Right forelimb (tissue), 1 donor: Measurements from ENCODE around the gene CA12.

Experiments used
- DNase-seq: peaks from one replicate; pipeline ENCODE4 v3.0.0-alpha.2; 2018

The CA12 gene

DNA sequence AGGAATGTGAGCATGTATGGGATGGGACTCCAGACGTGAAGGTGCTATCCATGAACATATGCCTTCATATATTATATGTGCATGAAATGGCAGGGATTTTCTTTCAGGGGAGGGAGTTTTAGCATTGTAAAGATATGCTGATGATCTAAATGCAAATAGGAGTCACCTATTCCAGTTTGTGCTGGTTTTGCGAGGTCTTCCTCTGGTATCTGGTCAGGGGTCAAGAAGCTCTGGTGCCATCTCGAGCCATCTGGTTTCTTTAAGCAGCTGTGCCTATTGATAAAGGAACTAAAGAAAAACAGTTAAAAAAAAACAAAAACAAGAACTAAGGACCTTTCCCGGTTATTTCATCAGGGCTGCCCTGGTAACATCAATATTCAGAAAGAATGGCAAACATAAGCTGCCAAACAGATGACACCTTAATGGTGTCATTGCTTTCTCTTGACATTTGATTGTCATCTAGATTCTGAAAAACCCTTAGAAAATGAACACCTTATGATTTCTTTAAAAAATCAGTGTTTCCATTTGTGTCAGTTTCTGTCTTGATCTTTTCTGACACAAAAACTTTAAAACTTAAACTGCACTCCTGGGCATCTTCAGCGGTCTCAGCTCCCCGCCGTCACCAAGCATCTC lies 81.6 kb downstream of the CA12 start:
- no peak for DNase-seq

DNA sequence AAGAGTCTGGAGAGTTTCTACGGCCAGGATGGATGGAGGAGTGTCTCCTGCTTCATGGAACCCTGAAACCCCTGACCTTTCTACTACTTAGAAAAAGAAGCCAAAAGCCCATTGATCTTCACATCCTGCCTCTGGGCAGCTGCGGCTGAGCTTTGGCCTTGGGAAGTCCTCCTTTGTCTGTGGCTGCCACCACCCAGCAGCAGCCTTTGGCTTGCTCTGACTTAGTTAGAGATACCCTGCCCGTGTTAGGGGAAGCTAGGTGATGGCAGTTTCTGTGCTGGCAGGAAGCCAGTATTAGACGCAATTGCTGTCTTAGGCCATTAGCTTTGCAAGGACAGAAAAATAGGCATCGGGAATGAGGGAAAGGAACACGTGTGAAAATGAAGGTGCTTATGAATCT lies 85.5 kb downstream of the CA12 start:
- DNase-seq, result no peak

DNA sequence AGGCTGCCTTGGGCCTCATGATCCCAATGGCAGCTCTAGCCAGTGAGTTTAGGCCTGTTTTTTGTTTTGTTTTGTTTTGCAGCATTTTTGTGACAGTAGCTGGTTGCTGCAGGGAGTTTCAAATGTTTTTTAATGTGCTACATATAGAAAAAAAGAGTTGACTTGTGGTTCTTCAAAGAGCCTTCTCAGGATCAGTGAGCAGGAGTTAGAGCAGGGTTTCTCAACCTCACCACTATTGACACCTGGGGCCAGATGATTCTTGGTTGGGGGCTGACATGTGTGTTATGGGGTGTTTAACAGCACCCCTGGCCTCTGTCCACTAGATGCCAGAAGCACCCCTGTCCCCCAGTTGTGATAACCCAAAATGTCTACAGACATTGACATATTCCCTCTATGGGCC lies 86.3 kb downstream of the CA12 start:
- DNase-seq, result no peak

DNA sequence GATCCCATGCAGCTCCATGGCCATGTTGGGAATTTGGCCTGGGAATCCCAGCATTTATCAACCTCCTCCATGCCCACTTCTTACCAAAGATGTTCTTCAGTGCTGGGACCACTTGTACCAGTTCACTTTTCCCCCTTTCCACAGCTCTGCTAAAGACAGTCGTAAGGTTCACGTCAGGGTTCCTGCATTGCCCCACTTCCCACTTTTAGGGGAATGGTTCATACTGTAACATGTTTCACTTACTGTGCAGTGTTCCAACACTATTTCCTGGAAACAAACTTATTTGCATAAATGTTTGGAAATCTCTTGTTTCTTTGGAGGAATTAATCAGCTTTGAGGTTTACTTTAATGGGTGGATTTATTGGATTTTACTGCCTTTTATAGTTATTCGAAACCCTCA lies 87.3 kb downstream of the CA12 start:
- DNase-seq, result no peak

DNA sequence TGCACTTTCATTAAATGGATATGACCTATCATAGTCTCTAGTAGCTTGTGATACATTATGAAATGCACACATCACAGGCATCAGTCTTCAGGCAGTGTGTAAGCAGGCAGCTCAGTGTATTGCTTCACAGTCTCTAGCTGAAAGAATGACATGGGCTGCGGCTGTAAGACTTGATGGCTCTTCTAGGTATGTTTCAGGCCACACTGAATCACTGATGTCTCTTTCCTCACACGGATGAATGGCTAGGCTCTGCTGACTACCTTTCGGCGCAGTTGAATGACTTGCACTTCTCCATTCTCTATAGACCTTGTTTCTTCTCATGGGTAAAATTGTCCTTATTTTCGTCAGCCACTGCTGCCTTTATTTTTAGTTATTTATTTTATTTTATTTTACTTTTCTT lies 88.9 kb downstream of the CA12 start:
- DNase-seq, result no peak

DNA sequence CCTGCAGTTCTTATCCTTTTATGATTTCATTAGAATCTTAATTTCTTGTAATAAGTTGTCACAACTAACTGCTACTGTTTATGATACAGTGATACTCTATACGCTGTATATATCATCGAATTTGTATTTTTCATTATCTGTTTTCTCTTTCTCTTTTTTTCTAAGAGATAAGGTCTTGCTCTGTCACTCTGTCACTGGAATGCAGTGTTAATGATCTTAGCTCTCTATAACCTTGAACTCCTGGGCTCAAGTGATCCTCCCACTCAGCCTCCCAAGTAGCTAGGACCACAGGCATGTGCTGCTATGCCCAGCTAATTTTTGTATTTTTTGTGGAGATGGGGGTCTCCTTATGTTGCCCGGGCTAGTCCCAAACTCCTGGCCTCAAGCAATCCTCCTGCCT lies 89.4 kb downstream of the CA12 start:
- no peak for DNase-seq

DNA sequence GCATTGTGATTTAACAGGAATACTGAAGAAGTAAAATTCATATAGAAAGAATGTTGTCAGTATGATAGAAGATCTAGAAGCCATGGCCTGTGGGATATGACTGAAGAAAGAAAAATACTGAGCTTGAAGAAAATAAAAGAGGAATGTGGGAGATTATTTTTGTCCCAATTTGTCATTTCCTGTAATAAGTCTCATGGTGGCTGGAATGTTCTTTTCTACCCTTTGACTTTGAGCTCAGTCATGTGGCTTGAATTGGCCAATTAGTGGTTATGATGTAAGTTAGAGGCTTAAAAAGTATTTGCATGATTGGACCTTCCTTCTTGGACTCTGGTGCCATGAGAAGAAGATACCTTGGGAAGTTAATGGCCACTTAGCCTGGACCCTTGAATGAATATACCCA lies 90.1 kb downstream of the CA12 start:
- DNase-seq, result no peak

DNA sequence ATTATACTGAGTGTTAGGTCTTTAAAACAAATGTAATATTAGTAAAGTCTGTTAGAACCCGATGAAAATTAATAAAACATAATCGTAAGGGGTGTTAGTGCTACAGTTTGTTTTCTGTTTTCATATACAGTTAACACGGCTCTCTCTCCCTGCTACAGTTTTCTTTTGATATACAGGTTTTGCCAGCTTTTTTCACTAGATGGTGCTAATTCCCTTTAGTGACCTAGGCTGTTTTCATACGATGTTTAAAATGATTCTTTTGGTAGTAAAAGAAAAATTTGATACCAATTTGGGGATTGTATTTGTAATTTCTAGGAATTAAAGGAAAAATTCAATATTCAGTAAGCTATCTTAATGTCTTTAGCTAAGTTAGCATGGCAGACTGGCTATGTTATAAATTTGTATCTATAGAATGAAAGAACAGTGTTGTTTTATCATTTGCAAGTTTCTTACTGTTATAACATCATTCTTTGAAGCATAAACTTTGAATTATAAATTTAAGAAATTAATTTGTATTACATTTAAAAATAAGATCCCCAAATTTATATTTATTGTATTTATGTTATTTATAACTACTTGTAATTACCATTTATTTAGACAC lies 92.8 kb downstream of the CA12 start:
- no peak for DNase-seq

DNA sequence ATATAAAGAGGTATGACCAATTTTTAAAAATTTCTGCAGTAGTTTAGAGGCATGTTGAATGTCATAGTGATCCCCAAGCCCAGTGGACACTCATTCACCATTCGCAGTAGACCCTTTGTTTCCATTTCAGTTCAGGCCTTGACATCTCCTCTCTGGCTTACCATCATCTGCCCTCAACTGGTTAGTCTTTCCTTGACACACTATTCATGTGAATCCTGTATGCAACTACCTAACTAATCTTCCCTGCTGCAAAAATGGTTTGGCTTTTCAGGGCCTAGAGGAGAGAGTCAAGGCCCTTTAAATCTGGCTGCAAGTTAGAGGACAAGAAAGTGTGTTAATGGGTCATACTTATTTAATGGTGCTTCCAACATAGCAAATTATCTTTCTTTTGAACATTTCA lies 93.3 kb downstream of the CA12 start:
- no peak for DNase-seq

DNA sequence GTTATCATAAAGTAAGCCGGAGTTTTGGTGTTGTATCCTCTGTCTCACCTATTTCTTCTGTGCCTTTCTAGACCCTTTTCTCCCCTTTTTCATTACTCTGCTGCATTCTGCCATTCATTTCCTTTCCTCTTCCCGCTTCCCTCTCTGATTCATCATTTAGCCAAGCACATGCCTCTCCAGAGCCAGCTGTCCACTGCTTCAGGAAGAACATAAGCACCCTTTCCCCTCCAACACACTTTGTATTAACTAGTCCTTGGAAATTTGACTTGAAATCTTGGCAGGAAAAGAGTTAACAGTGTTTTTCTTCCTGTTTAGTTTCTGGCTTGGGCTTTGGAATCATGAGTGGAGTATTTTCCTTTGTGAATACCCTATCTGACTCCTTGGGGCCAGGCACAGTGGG lies 94.5 kb downstream of the CA12 start:
- no peak for DNase-seq

DNA sequence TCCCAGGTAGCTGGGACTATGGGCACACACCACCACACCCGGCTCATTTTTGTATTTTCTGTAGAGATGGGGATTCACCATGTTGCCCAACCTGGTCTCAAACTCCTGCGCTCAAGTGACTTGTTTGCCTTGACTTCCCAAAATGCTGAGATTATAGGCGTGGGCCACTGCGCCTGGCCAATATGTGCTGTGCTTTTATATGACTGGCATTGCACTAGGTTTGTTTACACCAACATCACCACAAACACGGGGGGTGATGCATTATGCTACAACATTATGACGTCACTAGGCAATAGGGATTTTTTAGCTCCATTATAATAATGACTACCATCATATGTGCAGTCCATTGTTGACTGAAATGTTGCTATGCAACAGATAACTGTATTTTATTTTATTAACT lies 97.3 kb downstream of the CA12 start:
- DNase-seq, result no peak

DNA sequence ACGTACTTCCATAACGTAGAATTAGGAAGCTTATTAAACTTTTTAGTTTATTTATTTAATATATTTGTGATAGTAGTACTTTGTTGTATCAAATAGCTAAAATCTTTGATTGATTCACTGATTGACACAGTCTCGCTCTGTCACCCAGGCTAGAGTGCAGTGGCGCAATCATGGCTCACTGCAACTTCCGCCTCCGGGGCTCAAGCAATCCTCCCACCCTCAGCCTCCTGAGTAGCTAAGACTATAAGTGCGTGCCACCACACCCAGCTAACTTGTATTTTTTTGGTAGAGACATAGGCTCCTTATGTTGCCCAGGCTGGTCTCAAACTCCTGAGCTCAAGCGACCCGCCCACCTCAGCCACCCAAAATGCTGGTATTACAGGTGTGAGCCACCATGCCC lies 98.5 kb downstream of the CA12 start:
- no peak for DNase-seq

DNA sequence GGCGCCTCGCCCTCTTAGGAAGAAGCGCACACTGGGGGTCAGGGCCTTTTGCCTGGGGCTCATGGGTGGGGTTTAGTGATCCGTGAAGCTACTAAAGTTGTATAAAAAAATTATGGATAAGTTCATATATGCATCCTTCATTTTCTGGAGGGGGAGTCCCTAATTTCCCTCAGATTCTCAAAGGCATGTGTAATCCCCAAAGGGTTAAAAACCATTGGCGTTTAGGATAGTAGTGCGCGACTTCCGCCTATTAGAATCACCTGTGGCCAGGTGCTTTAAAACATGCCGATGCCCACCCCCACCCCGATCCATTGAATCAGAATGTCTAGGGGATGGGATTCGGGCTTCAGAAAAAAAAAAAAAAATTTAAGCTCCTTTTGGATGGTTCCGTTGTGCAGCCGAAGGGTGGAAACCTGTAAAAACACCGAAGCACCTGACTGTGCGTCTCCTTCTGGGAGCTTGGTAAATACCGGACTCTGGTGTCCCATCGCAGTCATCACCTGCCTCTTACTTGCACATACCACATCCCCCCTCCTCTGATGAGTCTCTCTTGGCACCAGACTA lies 103.7 kb downstream of the CA12 start:
- DNase-seq, result no peak

DNA sequence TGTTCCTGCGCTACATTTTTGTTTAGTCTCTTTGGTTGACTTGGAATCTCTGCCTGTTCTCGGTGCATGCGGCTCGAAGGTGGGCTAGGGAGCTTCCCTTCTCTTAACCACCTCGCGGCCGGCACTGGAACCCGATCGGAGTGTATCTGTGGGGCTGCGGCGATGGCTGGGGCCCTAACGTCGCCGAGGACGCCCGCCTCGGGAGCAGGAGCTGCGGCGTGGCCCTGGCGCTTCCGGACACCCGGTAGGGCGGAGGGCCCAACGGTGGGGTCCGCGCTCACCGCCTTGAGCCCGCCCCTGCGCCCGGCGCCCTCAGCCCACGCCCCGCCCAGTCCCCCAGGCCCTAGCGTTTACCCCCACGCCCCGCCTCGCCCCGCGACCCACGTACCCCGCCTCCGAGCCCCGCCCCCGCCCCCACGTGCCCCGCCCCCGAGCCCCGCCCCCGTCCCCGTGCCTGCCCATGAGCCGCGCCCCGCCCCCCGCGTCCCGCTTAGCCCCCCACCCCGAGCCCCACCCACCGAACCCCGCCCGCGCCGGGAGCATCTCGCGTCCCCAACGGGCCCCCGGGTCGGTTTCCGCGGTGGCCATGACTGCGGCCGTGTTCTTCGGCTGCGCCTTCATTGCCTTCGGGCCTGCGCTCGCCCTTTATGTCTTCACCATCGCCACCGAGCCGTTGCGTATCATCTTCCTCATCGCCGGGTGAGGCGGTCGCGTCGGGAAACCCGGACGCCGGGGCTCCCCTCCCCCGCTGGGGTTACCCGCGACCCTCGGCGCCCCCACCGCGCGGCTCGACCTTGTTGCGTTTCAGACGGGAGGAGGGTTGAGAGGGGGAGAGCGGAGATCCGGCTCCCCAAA lies 104.4 kb downstream of the CA12 start, which contains the start of gene APH1B:
Gene APH1B (plus strand): TSS at position 568 of the 855 bp plus-strand sequence. CDS start 19 bp downstream, at position 587.
- DNase-seq, result peak; percentile 92

DNA sequence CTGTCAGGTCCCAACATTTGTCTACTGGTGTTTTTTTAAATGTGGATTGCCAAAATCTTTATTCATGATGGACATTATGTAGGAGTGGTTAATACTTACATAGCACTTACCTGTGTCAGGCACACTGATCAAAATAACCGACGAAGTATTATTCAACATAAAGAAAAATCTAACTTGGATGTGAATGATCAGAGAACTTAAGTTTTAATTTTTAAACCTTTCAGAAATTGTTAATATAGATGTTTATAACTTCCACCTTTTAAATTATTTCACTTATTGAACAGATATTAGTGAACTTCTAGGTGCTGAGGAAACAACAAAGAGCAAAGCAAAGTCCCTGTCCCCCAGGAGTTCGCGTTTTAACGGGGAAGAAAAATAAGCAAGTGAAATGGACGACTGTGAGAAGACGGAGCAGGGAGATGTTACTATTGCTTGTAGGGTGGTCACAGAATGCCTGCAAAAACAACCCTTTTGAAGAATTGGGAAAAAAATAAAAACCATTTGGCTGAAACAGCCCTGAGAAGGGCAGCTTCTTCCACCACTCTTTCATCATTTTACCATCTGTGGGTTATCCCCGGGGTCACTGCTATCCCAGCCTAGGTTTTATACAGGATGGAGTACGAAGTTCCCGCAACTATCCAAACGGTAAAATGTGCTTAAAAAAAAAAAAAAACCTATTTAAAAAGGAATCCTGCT lies 105.2 kb downstream of the CA12 start:
- no peak for DNase-seq

DNA sequence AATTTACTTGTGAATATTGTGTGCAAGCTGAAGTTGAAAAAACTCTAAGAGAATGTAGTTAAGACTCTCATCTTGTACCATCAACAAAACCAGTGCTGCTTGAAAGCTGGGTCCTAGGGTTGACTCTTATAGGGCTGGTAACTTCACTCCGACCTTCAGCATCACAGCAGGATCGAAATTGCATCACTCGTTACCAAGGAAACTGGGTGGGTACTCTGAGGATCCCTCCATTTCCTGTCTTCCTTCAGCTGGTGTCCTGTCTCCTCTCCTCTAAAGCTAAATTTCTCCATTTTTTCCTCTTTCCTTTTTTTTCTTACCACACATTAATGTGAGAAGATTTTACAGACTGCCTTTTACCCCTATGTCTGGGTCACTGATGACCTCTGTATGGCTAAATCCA lies 107.2 kb downstream of the CA12 start:
- no peak for DNase-seq
